HG03378 (cell line): ENCODE measurements around the gene AFF1.

Experiments used
- ATAC-seq: cut with Tn5 transposase; IDR thresholded peaks from one replicate; pipeline ENCODE4 v1.9.1; 2021; ENCODE audit warnings: mild to moderate bottlenecking, moderate library complexity; ENCODE audit not compliant: unreplicated experiment

AFF1 gene, protein sequence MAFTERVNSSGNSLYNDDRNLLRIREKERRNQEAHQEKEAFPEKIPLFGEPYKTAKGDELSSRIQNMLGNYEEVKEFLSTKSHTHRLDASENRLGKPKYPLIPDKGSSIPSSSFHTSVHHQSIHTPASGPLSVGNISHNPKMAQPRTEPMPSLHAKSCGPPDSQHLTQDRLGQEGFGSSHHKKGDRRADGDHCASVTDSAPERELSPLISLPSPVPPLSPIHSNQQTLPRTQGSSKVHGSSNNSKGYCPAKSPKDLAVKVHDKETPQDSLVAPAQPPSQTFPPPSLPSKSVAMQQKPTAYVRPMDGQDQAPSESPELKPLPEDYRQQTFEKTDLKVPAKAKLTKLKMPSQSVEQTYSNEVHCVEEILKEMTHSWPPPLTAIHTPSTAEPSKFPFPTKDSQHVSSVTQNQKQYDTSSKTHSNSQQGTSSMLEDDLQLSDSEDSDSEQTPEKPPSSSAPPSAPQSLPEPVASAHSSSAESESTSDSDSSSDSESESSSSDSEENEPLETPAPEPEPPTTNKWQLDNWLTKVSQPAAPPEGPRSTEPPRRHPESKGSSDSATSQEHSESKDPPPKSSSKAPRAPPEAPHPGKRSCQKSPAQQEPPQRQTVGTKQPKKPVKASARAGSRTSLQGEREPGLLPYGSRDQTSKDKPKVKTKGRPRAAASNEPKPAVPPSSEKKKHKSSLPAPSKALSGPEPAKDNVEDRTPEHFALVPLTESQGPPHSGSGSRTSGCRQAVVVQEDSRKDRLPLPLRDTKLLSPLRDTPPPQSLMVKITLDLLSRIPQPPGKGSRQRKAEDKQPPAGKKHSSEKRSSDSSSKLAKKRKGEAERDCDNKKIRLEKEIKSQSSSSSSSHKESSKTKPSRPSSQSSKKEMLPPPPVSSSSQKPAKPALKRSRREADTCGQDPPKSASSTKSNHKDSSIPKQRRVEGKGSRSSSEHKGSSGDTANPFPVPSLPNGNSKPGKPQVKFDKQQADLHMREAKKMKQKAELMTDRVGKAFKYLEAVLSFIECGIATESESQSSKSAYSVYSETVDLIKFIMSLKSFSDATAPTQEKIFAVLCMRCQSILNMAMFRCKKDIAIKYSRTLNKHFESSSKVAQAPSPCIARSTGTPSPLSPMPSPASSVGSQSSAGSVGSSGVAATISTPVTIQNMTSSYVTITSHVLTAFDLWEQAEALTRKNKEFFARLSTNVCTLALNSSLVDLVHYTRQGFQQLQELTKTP

DNA sequence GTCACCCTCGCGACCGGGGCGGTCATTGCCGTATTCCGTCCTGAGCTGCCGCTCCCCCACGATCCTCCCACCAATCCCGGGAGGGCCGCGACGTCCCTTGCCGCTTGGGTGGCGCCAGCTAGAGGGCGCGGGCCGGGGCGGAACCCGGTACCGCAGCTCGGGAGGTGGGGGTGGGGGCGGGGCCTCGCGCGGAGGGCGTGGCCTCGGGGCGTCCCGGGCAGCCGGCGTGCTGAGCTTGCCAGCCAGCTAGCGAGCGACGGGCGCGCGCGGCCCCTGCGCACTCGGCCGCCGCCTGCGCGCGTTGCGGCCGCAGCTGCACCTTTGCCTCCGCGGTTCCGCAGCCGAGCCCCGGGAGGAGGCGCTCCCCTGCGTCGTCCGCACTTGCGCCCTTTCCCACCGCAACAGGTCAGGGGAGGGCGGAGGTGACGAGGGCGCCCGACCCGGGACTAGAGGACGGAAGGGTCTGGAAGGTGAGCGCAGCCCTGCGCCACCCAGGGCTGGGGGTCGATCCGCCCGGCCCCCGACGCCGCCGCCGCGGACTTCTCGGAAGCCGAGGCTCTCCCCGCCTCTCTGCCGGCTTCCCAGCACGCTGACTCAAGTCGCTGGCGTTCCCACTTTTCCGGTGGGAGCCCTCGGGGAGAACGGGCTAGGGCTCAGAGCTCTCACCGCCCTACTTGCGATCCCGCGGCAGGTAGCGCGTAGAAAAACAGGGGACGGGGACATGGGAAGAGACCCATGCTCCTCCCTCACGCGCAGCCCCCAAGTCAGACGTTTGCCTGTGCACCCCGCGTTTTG lies at the start of gene AFF1:
Gene AFF1 (plus strand): TSS at position 241 of the 795 bp plus-strand sequence. CDS start 13,523 bp downstream, outside the sequence.
- ATAC-seq, result peak; percentile 39

- no peak for ATAC-seq
Observed at GRCh38 chr4:86890790-86891189, 44.0 kb upstream of the AFF1 start.

- ATAC-seq, result peak; percentile 45
Observed at GRCh38 chr4:86891762-86892635, 42.8 kb upstream of the AFF1 start, which contains the start of gene C4orf36. C4orf36 (minus strand) TSS chr4:86892422; CDS start chr4:86891520, 902 bp downstream.

DNA sequence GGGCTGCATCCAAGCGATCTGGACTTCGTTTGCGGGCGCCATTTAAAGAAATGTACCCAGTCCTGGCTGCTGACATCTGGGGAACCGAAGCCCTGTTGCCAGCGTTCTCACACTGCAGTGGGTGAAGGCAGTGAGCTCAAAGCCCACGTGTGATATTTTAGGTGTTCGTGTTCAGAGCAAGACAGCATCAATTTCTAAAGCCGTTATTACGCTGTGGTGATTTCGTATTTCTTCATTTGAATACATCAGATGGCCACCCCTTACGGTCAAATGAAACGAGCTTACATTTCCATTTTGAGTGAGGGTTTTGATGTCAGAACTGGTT lies 42.2 kb upstream of the AFF1 start:
- ATAC-seq, result no peak

DNA sequence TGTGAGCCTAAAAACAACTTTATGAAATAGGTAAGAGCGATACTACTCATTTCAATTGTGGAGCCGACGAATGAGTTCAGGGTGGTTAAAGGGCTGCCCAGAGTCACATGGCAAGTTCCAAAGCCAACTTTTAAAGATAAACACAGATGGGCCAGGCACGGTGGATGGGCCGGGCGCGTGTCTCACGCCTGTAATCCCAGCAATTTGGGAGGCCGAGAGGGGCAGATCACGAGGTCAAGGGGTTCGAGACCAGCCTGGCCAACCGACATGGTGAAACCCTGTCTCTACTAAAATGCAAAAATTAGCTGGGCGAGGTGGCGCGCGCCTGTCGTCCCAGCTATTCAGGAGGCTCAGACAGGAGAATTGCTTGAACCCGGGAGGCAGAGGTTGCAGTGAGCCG lies 41.7 kb upstream of the AFF1 start:
- ATAC-seq, result no peak

- no peak for ATAC-seq
Observed at GRCh38 chr4:86894455-86894854, 40.4 kb upstream of the AFF1 start.

GRCh38 chr4:86895692-86896488 lies 38.9 kb upstream of the AFF1 start:
- ATAC-seq, result peak; percentile 70

DNA sequence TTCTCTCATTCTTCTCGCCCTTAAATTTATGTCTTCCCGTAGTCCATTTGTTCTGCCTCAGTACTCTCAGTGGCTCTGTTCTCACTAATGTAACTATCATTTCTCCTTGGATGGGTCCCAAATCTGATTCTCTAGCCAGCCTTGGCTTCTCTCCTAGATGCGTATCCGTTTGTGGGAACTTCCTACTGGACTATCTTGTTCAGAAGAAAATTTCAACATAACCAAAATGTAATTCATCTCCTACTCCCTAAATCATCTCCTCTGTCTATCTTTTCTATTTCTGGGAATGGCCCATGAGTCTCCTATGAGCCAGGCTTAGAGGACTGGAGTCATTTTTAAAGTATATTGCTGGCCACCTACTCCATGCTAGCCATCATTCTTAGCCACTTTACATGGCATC lies 38.2 kb upstream of the AFF1 start:
- no peak for ATAC-seq

DNA sequence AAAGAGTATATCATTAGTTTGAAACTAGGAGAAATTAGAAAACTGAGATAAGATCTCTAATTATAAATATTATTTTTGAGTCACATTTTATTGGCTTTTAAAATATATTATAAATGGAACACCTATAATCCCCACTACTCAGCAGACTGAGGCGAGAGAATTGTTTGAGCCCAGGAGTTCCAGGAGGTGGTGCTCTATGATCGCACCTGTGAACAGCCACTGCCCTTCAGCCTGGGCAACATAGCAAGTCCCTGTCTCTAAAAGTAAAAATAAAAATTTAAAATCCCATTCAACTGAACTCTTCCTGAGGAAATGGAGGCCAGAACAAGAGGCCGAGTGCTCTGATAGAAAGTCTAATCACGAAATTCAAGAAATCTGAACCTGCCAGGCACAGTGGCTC lies 36.2 kb upstream of the AFF1 start:
- no peak for ATAC-seq

GRCh38 chr4:86901864-86902263 lies 32.9 kb upstream of the AFF1 start:
- ATAC-seq, result no peak

GRCh38 chr4:86908251-86908657 lies 26.6 kb upstream of the AFF1 start:
- ATAC-seq, result no peak

- no peak for ATAC-seq
Observed at GRCh38 chr4:86909546-86910295, 25.1 kb upstream of the AFF1 start.

DNA sequence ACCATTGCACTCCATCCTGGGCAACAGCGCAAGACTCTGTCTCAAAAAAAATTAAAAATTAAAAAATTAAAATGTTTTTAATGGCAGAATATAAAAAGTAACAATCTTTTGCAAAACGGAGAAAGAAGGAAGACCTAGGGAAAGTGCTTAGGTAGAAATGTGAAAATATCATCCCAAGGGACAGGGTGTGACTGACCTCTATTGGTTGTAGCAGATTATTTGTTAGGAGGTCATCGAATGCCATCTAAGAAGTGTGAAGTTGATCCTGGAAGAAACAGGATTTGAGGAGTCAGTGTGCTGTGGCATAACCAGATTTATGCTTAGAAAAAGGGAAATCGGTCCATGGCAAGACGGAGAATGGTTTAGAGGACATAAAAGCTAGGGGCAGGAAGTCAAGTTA lies 24.4 kb upstream of the AFF1 start:
- ATAC-seq, result no peak

DNA sequence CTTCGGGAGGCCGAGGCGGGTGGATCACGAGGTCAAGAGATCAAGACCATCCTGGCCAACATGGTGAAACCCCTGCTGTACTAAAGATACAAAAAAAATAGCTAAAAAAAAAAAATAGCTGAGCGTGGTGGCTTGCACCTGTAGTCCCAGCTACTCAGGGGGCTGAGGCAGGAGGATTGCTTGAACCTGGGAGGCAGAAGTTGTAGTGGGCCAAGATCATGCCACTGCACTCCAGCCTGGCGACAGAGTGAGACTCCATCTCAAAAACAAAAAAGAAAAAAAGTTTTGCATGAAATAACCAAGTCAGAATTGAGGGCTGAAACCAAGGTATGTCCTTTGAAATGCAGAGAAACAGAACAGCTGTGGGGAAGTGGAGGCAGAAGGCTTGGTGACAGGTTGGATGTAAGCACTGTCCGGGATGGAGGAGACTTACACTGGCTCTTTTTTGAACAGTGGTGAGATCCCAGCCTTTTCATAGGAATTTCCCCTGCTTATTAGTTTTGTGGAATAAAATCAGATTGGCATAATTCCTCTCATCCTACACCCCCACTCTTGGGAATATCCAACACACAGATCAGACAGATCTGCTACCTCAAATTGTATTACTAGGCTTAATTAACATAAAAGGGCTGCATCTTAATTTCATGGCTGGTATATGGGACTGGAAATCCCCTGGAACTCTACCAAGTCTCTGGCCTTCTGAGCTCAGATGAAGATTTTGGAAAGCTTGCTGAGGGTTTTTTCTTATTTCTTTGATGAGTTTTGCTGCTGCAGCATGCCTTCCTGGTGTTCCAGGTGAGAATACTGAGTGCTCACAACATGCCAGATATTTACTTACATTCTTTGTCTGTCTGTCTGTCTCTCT lies 23.8 kb upstream of the AFF1 start:
- no peak for ATAC-seq

DNA sequence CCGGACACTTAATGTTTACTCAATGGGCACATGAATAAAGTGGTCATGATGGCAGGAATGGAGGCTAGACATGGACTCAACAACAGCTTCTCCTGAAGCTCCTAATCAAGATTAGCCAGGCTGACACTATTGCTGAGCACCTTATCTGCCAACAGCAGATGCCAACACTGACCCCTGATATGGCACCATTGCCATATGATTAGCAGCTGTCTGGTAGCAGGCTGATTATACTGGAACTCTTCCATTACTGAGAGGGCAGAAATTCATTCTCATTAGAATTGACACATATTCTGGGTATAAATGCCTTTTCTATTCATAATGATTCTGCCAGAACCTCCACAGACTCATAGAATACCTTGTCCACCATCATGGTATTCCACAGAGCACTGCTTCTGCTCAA lies 18.4 kb upstream of the AFF1 start:
- no peak for ATAC-seq

GRCh38 chr4:86917212-86918039 lies 17.4 kb upstream of the AFF1 start:
- ATAC-seq, result no peak
